Limb (tissue), 2 donors: ENCODE measurements around the gene DNAJC1.
"Not testable (repeated sequence)": the region's sequence is repeated elsewhere in the genome, so short reads cannot be mapped to it uniquely, and the experiment has no call there.

ENCODE experiments used
- DNase-seq, 2 donors: peaks; one replicate each; pipeline ENCODE4 v3.0.0-alpha.2; 2016; ENCODE audit errors: extremely low spot score in 2 of 2

The DNAJC1 gene, protein sequence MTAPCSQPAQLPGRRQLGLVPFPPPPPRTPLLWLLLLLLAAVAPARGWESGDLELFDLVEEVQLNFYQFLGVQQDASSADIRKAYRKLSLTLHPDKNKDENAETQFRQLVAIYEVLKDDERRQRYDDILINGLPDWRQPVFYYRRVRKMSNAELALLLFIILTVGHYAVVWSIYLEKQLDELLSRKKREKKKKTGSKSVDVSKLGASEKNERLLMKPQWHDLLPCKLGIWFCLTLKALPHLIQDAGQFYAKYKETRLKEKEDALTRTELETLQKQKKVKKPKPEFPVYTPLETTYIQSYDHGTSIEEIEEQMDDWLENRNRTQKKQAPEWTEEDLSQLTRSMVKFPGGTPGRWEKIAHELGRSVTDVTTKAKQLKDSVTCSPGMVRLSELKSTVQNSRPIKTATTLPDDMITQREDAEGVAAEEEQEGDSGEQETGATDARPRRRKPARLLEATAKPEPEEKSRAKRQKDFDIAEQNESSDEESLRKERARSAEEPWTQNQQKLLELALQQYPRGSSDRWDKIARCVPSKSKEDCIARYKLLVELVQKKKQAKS

DNA sequence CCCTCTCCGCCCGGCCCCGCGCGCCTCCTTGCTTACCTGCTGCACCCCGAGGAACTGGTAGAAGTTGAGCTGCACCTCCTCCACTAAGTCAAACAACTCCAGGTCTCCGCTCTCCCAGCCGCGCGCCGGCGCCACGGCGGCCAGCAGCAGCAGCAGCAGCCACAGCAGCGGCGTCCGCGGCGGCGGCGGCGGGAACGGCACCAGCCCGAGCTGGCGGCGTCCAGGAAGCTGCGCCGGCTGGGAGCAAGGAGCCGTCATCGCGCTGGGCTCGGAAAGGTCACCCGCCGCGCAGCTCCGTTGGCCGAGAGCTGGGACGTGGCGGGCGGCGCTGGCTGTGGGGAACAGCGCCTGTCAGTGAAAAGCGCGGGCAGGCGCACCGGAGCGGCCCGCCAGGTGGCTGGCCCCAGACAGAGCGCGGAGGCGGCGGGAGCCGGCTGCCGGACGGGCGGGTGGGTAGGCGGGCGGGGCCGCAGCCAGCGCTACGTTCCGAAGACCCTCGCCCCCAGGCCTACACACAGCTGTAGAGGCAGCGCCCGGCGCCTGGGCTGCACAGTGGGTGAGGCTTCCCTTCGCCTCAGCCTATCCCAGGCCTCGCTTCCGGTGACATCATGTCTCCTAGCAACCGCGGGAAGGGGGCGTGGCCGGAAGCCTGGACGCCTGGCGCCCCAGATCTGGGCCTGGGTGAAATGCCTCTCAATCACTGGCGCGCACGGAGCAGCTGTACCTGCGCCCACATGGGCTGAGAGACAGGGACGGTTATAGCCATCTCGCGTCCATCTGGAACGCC is at the start of gene DNAJC1:
DNAJC1 (minus strand) TSS at position 554 of the 787 bp plus-strand sequence; CDS start at position 258, 296 bp downstream.
- peak; percentile 96 to 99 for DNase-seq

DNA sequence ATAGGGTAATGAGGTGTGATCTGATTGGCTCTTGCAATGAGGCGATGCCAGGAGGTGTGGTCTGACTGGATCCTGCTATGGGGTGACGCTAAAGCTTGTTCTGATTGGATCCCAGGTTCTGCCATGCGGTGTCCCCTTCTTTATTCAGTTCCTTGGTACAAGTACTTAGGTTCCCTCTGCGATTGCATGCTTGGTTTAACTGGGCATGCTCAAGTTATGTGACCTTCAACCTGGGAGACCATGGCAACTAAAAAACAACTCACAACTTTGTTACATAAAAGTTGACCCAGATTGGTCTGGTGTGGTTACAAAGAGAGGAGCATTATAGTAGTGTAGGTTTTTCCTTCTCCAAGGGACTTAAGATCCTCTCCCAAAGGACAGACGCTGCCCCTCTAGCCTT is 49.5 kb upstream of the DNAJC1 start:
- no peak for DNase-seq

- DNase-seq = no peak
Observed at GRCh38 chr10:22049635-22050034, 46.1 kb upstream of the DNAJC1 start.

- DNase-seq = no peak
Observed at GRCh38 chr10:22047812-22048211, 44.3 kb upstream of the DNAJC1 start.

DNA sequence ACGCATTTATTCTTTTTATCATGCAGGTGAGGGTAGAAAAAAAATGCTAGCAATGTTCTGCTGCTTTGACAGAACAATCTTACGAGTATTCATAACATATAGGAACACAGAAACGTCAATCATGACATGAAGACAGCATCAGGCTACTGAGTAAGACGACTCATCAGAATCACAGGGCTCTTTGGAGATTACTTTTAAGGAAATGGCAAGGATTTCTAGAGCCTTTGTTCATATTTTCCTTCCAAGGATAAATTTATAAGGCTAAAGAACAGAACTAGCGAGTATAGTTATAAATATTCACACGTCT is 39.8 kb upstream of the DNAJC1 start:
- no peak for DNase-seq

- no peak for DNase-seq
Observed at GRCh38 chr10:22042557-22043326, 39.2 kb upstream of the DNAJC1 start.

DNA sequence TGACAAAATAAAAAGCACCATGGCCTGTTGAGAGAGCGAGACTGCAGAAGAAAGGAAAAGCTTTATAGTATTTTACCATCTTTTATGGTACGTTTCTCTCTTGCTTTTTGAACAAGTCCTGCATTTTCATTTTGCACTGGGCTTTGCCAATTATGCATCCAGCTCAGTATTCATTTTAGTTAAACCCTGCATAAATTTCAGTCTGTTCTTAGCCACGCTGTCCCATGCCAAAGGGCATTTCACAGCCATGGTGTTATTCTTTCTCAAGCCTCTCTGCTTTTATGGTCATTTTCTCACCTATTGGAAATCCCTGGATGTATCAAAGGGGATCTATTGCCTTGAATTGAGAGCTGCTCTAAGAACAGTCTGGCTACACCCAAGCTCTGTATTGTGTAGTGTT is 30.8 kb upstream of the DNAJC1 start:
- no peak for DNase-seq

DNA sequence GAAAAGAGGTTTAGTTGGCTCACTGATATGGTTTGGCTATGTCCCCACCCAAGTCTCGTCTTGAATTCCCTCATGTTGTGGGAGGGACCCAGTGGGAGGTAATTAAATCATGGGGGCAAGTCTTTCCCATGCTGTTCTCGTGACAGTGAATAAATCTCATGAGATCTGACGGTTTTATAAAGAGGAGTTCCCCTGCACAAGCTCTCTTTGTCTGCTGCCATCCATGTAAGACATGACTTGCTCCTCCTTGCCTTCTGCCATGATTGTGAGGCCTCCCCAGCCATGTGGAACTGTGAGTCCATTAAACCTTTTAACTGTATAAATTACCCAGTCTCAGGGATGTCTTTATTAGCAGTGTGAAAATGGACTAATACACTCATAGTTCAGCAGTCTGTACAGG is 28.7 kb upstream of the DNAJC1 start:
- DNase-seq = not testable (repeated sequence)

DNA sequence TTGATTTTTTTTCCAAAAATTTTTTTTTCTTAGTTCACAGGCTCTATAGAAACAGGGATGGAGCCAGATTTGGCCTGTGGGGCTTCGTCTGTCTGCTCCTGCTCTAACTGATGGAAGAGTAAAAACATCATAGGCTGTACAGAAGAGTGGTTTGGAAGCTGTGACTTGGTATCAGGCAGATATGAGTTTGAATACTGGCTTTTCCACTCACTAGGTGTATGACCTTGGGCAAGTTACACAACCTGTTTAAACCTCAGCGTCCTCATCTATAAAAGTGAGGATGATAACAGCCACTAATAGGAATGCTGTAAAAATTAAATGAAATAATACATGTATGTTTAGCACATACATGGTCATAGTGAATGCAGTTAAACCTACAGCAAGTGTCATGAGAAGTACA is 26.9 kb upstream of the DNAJC1 start:
- no peak for DNase-seq

GRCh38 chr10:22029445-22030236 is 26.1 kb upstream of the DNAJC1 start:
- no peak for DNase-seq

- DNase-seq = no peak
Observed at GRCh38 chr10:22027364-22028238, 24.1 kb upstream of the DNAJC1 start.

- DNase-seq = no peak
Observed at GRCh38 chr10:22026287-22026686, 22.8 kb upstream of the DNAJC1 start.

DNA sequence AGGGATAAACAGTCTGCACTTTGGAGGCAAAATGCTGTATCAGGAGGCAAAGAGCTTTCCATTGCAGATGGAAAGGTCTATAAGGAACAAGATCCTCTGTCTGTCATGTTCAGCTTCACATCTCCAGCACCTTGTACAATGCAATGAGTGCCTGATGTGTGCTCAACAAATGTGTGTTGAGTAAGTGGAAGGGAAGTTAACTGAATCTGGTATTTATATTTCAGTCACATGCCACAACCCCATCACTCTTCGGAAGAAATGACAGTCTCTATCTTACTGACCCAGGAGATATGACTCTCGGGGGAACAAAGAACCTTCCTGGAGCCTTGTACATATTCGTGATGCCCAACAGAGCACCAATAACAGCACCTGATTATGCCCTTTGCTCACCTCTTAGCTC is 20.0 kb upstream of the DNAJC1 start:
- DNase-seq = no peak

DNA sequence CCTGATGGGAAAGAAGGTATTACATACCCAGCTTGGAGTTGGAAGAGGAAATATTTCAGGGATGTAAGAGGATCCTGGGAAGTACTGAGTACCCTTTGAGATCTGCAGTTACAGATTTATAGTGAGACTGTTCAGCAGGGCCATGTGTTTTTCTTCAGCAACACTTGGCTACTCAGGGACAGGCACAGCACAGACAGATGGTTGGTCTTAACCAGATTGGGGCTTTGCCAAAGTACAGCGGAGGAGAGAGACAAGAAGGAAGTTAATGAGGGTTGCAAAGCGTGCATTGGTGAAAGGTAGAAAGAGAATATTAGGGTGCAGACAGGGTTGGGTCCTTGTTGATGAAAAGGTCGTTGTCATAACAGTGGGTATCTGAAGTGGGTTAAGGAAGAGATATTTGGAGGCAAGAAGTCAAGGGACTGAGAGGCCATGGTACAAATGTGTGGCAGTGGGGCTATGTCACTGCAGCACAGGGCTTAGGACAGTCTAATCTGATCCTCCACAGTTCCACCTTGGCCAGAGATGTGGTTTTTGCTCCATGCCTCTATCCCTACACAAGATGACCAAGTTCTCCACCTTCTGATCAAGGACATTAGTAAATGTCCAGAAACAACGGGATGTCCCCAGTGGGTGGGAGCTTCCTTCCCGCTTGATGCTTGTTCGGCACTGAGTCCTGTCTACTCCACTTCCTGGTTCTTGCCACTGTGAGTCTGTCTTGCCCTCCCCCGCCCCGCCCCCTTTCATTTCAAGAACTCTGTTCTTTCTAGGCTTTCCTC is 18.9 kb upstream of the DNAJC1 start:
- peak; percentile 29 to 51 for DNase-seq

DNA sequence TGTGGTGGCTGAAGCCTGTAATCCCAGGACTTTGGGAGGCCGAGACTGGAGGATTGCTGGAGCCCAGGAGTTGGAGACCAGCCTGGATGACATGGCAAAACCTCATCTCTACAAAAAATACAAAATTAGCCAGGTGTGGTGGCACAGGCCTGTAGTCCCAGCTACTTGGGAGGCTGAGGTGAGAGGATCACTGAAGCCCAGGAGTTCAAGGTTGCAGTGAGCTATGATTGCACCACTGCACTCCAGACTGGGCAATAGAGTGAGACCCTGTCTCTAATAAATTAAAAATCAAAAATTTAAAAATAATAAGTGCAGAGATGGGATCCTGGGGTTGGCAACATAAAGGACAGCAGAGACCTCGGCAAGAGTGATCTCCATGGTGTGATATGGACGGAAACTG is 17.6 kb upstream of the DNAJC1 start:
- DNase-seq = not testable (repeated sequence)

DNA sequence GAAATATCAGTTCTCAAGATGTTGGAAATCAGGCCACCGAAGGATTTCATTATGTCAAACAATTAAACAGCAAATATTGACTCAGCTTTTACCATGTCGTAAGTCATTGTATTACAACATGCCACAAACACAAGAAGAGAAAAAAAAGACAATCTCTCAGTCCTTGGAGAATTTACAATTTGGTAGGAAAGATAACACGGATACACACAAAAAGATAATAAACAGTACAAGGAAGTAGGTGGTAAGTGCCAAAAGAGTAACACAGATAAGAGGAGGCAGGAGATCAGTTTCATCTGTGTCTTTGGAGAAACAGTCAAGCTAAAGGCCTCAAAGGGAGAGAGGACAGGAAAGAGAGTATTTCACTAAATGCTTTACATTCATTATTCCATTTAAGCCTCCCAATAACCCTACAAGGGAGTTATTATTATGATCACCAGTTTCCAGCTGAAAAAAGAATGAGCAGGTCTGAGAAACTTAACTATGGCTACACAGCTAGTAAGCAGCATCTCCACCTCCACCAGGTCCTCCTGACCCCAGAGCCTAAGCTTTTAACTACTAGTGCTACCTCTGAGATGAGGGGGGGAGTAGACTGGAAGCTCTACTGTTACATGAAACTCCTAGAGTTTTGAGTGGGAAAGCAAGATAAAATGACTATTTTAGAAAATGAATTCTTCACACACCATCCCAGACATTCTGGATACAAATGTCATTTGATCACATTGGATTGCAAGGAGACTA is 13.9 kb upstream of the DNAJC1 start:
- DNase-seq = no peak

GRCh38 chr10:22016046-22016705 is 12.6 kb upstream of the DNAJC1 start:
- DNase-seq = no peak

DNA sequence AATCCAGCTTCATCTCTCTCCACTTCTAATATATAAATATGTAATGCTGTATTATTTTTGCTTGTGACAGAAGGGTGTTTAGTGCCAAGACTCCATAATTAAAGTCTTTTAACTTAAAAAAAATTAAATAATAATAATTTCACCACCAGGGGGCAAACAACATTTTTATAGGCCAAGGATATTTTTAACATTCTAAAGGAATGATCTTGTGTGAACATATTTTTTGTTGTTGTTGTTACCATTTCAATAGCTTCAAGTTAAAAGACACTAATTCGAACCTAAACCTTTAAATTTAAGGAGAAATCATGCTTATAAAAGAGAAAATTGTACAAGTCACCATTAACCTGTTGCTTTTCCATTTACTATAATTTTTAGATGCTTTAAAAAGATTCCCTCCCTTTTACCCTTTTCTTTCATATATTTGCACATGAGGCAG is 7.5 kb upstream of the DNAJC1 start:
- peak in 1 of 2 donors; percentile 45 for DNase-seq
